Stimulated activated naive CD4-positive, alpha-beta T cell treated with Interleukin-2 at 50 U/mL for 16 hours (primary cell): ENCODE measurements around the gene PTK6.

Source experiments
- DNase-seq: peaks from one replicate; lab custom pipeline; 2025; lab: John Stamatoyannopoulos, UW

Gene PTK6

GRCh38 chr20:63557481-63557891 lies 20.3 kb upstream of the PTK6 start:
- no peak for DNase-seq

- DNase-seq = no peak
These were observed 19.8 kb upstream of the PTK6 start for GRCh38 chr20:63556873-63557478.

GRCh38 chr20:63555661-63556381 lies 18.6 kb upstream of the PTK6 start:
- no peak for DNase-seq

GRCh38 chr20:63554361-63555278 lies 17.4 kb upstream of the PTK6 start:
- DNase-seq = no peak

GRCh38 chr20:63553933-63554290 lies 16.7 kb upstream of the PTK6 start, which contains the start of gene FNDC11:
FNDC11 (plus strand) TSS chr20:63554159; CDS start chr20:63555664, 1,505 bp downstream.
- DNase-seq = peak; percentile 44

- DNase-seq = peak; percentile 87
These were observed 16.2 kb upstream of the PTK6 start for GRCh38 chr20:63553251-63553932.

- DNase-seq = peak; percentile 24
These were observed 15.5 kb upstream of the PTK6 start for GRCh38 chr20:63552481-63553249.

- DNase-seq = no peak
These were observed 13.9 kb upstream of the PTK6 start for GRCh38 chr20:63551068-63551467.

- no peak for DNase-seq
These were observed 12.6 kb upstream of the PTK6 start for GRCh38 chr20:63549679-63550282.

- DNase-seq = no peak
These were observed 11.8 kb upstream of the PTK6 start for GRCh38 chr20:63549019-63549418.

GRCh38 chr20:63548542-63548941 lies 11.4 kb upstream of the PTK6 start:
- no peak for DNase-seq

GRCh38 chr20:63547725-63548480 lies 10.7 kb upstream of the PTK6 start, which contains the start of gene SRMS:
SRMS (minus strand) TSS chr20:63547749; CDS start chr20:63547463, 286 bp downstream.
- no peak for DNase-seq

- no peak for DNase-seq
These were observed 10.0 kb upstream of the PTK6 start for GRCh38 chr20:63546956-63547724.

- DNase-seq = no peak
These were observed 9.2 kb upstream of the PTK6 start for GRCh38 chr20:63546256-63546955.

GRCh38 chr20:63545814-63546213 lies 8.6 kb upstream of the PTK6 start:
- no peak for DNase-seq

GRCh38 chr20:63544958-63545516 lies 7.9 kb upstream of the PTK6 start:
- DNase-seq = no peak

GRCh38 chr20:63544241-63544957 lies 7.2 kb upstream of the PTK6 start:
- DNase-seq = no peak

GRCh38 chr20:63543733-63544132 lies 6.6 kb upstream of the PTK6 start:
- no peak for DNase-seq
